Testis (tissue), 3 donors: Measurements from ENCODE around the gene ZFP64. TPM values are rescaled to one million over a fixed set of nuclear protein-coding genes. Genes with fewer than 3 reads are reported as not detected.
"Not testable (repeated sequence)": the region's sequence is repeated elsewhere in the genome, so short reads cannot be mapped to it uniquely, and the experiment has no call there.

Experiments used
- DNase-seq: peaks from one replicate; pipeline ENCODE4 v3.0.0-alpha.2; 2019
- H3K27ac ChIP-seq, 2 donors: fragments of 200-600 bp; sonication (generic); one replicate each; pipeline ENCODE4 v1.5.1; 2019
- H3K27me3 ChIP-seq: fragments of 200-600 bp; sonication (generic); one replicate; pipeline ENCODE4 v1.5.1; 2019
- H3K36me3 ChIP-seq: fragments of 200-600 bp; sonication (generic); one replicate; pipeline ENCODE4 v1.5.1; 2017; ENCODE audit warnings: low read depth; ENCODE audit errors: missing control alignments
- H3K4me1 ChIP-seq: fragments of 200-600 bp; sonication (generic); one replicate; pipeline ENCODE4 v1.5.1; 2019
- H3K4me3 ChIP-seq, 2 donors: fragments of 200-600 bp; sonication (generic); one replicate each; pipeline ENCODE4 v1.5.1; 2017 to 2019
- H3K9me3 ChIP-seq: fragments of 200-600 bp; sonication (generic); one replicate; pipeline ENCODE4 v1.5.1; 2017
- POLR2A ChIP-seq: fragments of 450-650 bp; IDR thresholded peaks from one replicate; pipeline ENCODE4 v1.6.1; 2017; ENCODE audit warnings: antibody characterized with exemption, mild to moderate bottlenecking, moderate library complexity
- WGBS, 2 donors: methylation state at CpG; one replicate each; pipeline ENCODE4 v1.1.5; 2018; 5-methylcytosine and 5-hydroxymethylcytosine counted together
- intact Hi-C: fragments of 100-400 bp; cut with DNase I; formaldehyde crosslinking; loops from one replicate; pipeline ENCODE4 v1.15.1; 2023; ENCODE audit warnings: low total_unique reads
- polyA plus RNA-seq: library from polyadenylated mRNA; stranded (reverse); fragments of 350-450 nt; fragmentation: Illumina TruSeq; extraction: RNeasy Lipid Tissue Mini Kit (QIAGEN cat#74804); gene quantifications from one replicate; pipeline ENCODE4 v1.2.3, GENCODE V29; 2014; ENCODE audit warnings: low read depth, low replicate concordance; ENCODE audit not compliant: insufficient read depth
- total RNA-seq, 2 donors: library from RNA; depleted of rRNA; stranded (reverse); fragments of >200 nt; gene quantifications; one replicate each; pipeline ENCODE4 v1.2.3, GENCODE V29; 2016
- TF ChIP-seq, protein P1 (sequence below), 3 experiments: fragments of 450-650 bp in 2 of 3; fragments of 200-600 bp in 1 of 3; sonication (generic) in 1 of 3; IDR thresholded peaks; one replicate each; pipeline ENCODE4 v1.5.1; 2016 to 2019; ENCODE audit warnings: antibody characterized with exemption in 3 of 3, mild to moderate bottlenecking in 2 of 3, moderate library complexity in 1 of 3

The ZFP64 gene
- total and polyA plus RNA-seq, 3 donors from 2014 or later: 16.4 to 33.6 (median 24.8) TPM

DNA sequence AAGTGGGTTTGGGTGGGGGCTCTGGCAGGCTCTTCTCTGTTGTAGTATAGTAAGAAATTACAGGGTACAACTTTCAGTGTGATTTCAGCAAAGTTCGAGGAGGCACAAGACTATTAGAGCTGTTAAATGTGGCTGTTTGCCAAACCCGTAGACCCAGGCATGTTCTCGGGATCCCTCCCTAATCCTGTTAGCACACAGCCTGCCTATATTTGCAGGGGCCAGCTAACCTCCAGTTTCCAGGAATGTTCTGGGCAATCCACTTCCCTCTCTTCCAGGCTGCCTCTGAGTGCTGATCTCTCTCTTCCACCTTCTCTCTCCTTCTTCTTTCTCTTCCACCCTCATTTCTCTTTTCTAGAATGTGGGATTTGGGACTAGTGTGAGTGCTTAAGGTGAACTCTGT lies 34.8 kb upstream of the ZFP64 start:
- TF ChIP-seq POLR2A: no peak
- TF ChIP-seq, protein P1, sequence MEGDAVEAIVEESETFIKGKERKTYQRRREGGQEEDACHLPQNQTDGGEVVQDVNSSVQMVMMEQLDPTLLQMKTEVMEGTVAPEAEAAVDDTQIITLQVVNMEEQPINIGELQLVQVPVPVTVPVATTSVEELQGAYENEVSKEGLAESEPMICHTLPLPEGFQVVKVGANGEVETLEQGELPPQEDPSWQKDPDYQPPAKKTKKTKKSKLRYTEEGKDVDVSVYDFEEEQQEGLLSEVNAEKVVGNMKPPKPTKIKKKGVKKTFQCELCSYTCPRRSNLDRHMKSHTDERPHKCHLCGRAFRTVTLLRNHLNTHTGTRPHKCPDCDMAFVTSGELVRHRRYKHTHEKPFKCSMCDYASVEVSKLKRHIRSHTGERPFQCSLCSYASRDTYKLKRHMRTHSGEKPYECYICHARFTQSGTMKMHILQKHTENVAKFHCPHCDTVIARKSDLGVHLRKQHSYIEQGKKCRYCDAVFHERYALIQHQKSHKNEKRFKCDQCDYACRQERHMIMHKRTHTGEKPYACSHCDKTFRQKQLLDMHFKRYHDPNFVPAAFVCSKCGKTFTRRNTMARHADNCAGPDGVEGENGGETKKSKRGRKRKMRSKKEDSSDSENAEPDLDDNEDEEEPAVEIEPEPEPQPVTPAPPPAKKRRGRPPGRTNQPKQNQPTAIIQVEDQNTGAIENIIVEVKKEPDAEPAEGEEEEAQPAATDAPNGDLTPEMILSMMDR (IDR thresholded peaks at IDR 0.05): no peak
- Histone ChIP-seq H3K9me3 (no peaks in the 10 kb centered on the region), H3K36me3 (no peaks in the 10 kb centered on the region), H3K27me3 (no peaks in the 10 kb centered on the region), H3K27ac (no peak overlapping the region), H3K4me3 (no peak overlapping the region), H3K4me1 (no peaks in the 10 kb centered on the region)
- WGBS, 2 donors: 47 to 53% methylated on average over 3 of the region's 3 CpGs
- intact Hi-C loops: no loop called here
- DNase-seq: no peak

DNA sequence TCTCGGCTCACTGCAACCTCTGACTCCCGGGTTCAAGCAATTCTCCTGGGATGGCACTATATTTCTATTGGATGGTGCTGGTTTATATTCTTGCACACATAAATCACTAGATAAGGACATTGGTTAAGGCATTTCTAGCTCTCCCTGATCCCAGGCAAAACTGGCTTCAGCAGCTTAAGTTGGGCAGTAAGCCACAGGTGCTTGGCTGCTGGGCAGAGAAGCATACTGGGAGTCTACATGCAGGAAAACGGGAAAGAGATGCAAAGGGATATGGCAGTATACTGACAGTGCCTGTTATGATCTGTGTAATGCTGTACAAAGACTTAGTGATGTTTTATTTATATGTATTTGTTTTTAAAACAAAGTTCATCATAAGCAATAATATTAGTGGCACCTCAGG lies 33.3 kb upstream of the ZFP64 start:
- no peak for DNase-seq
- 37% methylated on average over 3 of the region's 3 CpGs for WGBS, 2 donors
- Histone ChIP-seq H3K27ac (no peak overlapping the region), H3K4me3 (no peak overlapping the region), H3K27me3 (no peaks in the 10 kb centered on the region), H3K4me1 (no peaks in the 10 kb centered on the region), H3K36me3 (no peaks in the 10 kb centered on the region), H3K9me3 (no peaks in the 10 kb centered on the region)
- intact Hi-C loops: no loop called here
- no peak for TF ChIP-seq POLR2A
- TF ChIP-seq, protein P1 (IDR thresholded peaks at IDR 0.05): no peak

DNA sequence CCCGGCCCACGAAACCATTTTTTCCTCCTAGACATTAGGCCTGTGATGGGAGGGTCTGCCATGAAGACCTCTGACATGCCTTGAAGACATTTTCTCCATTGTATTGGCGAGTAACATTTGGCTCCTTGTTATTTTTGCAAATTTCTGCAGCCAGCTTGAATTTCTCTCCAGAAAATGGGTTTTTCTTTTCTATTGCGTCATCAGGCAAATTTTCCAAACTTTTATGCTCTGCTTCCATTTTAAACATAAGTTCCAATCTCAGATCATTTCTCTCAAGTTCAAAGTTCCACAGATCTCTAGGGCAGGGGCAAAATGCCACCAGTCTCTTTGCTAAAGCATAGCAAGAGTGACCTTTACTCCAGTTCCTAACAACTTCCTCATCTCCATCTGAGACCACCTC lies 29.8 kb upstream of the ZFP64 start:
- 94 to 98% methylated on average over 4 of the region's 4 CpGs for WGBS, 2 donors
- DNase-seq, intact Hi-C loops, H3K4me1 ChIP-seq, H3K27ac ChIP-seq, H3K9me3 ChIP-seq, H3K4me3 ChIP-seq, H3K36me3 ChIP-seq, H3K27me3 ChIP-seq: not testable (repeated sequence)

DNA sequence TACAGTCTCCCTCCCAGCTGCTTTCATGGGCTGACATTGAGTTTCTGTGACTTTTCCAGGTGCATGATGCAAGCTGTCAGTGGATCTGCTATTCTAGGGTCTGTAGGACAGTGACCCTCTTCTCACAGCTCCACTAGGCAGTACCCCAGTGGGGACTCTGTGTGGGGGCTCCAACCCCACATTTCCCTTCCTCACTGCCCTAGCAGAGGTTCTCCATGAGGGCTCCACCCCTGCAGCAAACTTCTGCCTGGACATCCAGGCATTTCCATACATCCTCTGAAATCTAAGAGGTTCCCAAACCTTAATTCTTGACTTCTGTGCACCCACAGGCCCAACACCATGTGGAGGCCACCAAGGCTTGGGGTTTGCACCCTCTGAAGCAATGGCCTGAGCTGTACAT lies 29.3 kb upstream of the ZFP64 start:
- H3K4me3 ChIP-seq, DNase-seq, H3K36me3 ChIP-seq, H3K9me3 ChIP-seq, H3K27me3 ChIP-seq, intact Hi-C loops, H3K4me1 ChIP-seq, H3K27ac ChIP-seq: not testable (repeated sequence)

DNA sequence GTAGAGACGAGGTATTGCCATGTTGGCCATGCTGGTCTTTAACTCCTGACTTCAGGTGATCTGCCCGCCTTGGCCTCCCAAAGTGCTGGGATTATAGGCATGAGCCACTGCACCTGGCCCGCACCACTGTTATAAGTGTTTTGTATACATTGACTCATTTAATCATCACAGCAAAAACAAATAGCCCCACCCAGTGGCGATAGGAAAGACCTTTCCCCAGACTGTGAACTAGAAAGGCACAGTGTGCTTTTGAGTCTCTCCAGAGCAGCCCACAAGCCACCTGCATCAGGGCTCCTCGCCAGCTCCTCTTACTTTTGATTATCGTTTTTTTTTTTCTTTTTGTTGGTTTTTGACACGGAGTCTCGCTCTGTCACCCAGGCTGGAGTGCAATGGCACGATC lies 27.9 kb upstream of the ZFP64 start:
- WGBS, 2 donors: 85 to 86% methylated on average over 9 of the region's 9 CpGs
- no peak overlapping the region for H3K4me3 ChIP-seq
- H3K4me1 ChIP-seq: no peaks in the 10 kb centered on the region
- H3K27ac ChIP-seq: no peak overlapping the region
- DNase-seq: no peak
- no peaks in the 10 kb centered on the region for H3K9me3 ChIP-seq
- intact Hi-C loops: no loop called here
- no peaks in the 10 kb centered on the region for H3K36me3 ChIP-seq
- TF ChIP-seq, protein P1 (IDR thresholded peaks at IDR 0.05): no peak
- TF ChIP-seq POLR2A: no peak
- H3K27me3 ChIP-seq: no peaks in the 10 kb centered on the region

DNA sequence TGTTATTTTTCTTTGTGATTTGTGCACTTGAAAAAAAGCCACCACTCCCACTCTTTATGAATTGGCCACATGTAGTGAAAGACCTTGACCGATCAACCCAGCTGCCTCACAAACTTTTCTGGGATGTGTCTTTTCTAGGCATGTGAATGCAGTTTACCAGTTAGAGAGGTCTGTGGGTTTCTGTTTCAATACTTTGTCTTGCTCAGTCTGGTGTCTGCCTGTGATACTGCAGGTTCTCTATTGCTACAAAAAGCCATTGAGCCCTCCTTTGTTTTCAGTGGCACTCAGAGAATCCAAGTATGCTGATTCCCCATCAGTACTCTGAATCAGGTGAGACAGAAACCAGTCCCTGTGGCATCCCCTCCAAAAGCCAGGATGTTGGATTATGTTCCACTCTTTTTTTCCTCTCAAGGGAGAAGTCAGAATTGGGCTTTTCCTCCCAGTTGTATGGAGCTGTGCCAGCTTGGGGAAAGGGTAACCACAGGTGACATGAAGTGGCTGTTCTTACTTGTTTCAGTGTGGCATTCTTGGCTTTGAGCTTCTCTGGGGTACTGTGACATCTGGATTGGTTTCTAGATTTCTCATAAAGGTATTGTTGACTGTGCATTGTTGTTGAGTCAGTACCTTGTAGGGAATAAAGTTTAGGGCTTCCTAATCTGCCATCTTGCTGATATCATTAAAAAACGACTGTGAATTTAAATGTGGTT lies 26.3 kb upstream of the ZFP64 start:
- no peaks in the 10 kb centered on the region for H3K27me3 ChIP-seq

More for the DNA sequence above, 26.3 kb upstream of the ZFP64 start:
- Histone ChIP-seq H3K27ac (no peak overlapping the region), H3K4me1 (no peaks in the 10 kb centered on the region), H3K4me3 (no peak overlapping the region), H3K9me3 (no peaks in the 10 kb centered on the region), H3K36me3 (no peaks in the 10 kb centered on the region)
- TF ChIP-seq POLR2A: no peak
- TF ChIP-seq, protein P1 (IDR thresholded peaks at IDR 0.05): no peak
- WGBS, 2 donors: 65 to 67% methylated on average over 2 of the region's 2 CpGs
- DNase-seq: no peak
- intact Hi-C loops: no loop called here
